ENCODE results near the gene TUB.

The TUB gene

GRCh38 chr11:8079111-8079675, 1.8 kb upstream of the TUB start:
- TF ChIP-seq TAF1 (IDR thresholded peaks at IDR 0.05; ENCODE audit: borderline replicate concordance, insufficient read depth, low read length) (no peak), FOXP2 (optimal IDR thresholded peaks at IDR 0.05; ENCODE audit: borderline replicate concordance, extremely low read depth, extremely low read length, insufficient read depth) (no peak), SIN3A (IDR thresholded peaks at IDR 0.05; ENCODE audit: borderline replicate concordance, insufficient read depth, low read length) (no peak), REST (IDR thresholded peaks at IDR 0.05; ENCODE audit: insufficient read depth in 1 of 2, low read depth in 2 of 2, low read length in 2 of 2) (no peak)

- TF ChIP-seq POLR2AphosphoS5 (IDR thresholded peaks at IDR 0.05; ENCODE audit: low read depth, low read length), result no peak
- TF ChIP-seq TAF1 (IDR thresholded peaks at IDR 0.05; ENCODE audit: borderline replicate concordance, insufficient read depth, low read length), result no peak
- TF ChIP-seq FOXP2 (optimal IDR thresholded peaks at IDR 0.05; ENCODE audit: borderline replicate concordance, extremely low read depth, extremely low read length, insufficient read depth), result no peak
- TF ChIP-seq SIN3A (IDR thresholded peaks at IDR 0.05; ENCODE audit: borderline replicate concordance, insufficient read depth, low read length), result no peak
- TF ChIP-seq REST (IDR thresholded peaks at IDR 0.05; ENCODE audit: insufficient read depth in 1 of 2, low read depth in 2 of 2, low read length in 2 of 2), result no peak
Measured at GRCh38 chr11:8080069-8080670, 841 bp upstream of the TUB start.

GRCh38 chr11:8081591-8082250, 710 bp downstream of the TUB start:
- TF ChIP-seq REST (IDR thresholded peaks at IDR 0.05; ENCODE audit: insufficient read depth in 1 of 2, low read depth in 2 of 2, low read length in 2 of 2), result no peak
- TF ChIP-seq POLR2AphosphoS5 (IDR thresholded peaks at IDR 0.05; ENCODE audit: low read depth, low read length), result no peak
- TF ChIP-seq FOXP2 (optimal IDR thresholded peaks at IDR 0.05; ENCODE audit: borderline replicate concordance, extremely low read depth, extremely low read length, insufficient read depth), result no peak
- TF ChIP-seq SIN3A (IDR thresholded peaks at IDR 0.05; ENCODE audit: borderline replicate concordance, insufficient read depth, low read length), result no peak
- no peak for TF ChIP-seq TAF1 (IDR thresholded peaks at IDR 0.05; ENCODE audit: borderline replicate concordance, insufficient read depth, low read length)

GRCh38 chr11:8082391-8083087, 1.5 kb downstream of the TUB start:
- TF ChIP-seq TAF1 (IDR thresholded peaks at IDR 0.05; ENCODE audit: borderline replicate concordance, insufficient read depth, low read length), result no peak
- no peak for TF ChIP-seq FOXP2 (optimal IDR thresholded peaks at IDR 0.05; ENCODE audit: borderline replicate concordance, extremely low read depth, extremely low read length, insufficient read depth)
- TF ChIP-seq REST (IDR thresholded peaks at IDR 0.05; ENCODE audit: insufficient read depth in 1 of 2, low read depth in 2 of 2, low read length in 2 of 2), result no peak
- no peak for TF ChIP-seq SIN3A (IDR thresholded peaks at IDR 0.05; ENCODE audit: borderline replicate concordance, insufficient read depth, low read length)
- no peak for TF ChIP-seq POLR2AphosphoS5 (IDR thresholded peaks at IDR 0.05; ENCODE audit: low read depth, low read length)

All from PFSK-1 (cell line).